ENCODE measurements around the gene WFDC1.

The WFDC1 gene

GRCh38 chr16:84288902-84289301, 5.8 kb upstream of the WFDC1 start:
- Histone ChIP-seq H3K9me3 (replicated peaks; ENCODE audit: low read length) (no peaks in the 10 kb centered on the region), H3K27me3 (ENCODE audit: control insufficient read depth, insufficient read depth, low read length) (peaks cover 57% of the 10 kb centered on the region), H3K4me2 (ENCODE audit: low read length) (no peak overlapping the region), H3K4me1 (ENCODE audit: control insufficient read depth, insufficient read depth, low read length) (peaks cover 12% of the 10 kb centered on the region), H3K36me3 (ENCODE audit: insufficient read depth, low read length) (no peaks in the 10 kb centered on the region), H3K9ac (ENCODE audit: low read depth, low read length) (no peak overlapping the region), H3K4me3 (ENCODE audit: low read length) (no peak overlapping the region)

GRCh38 chr16:84291226-84291625, 3.5 kb upstream of the WFDC1 start:
- no peaks in the 10 kb centered on the region for H3K36me3 ChIP-seq (ENCODE audit: insufficient read depth, low read length)
- no peak overlapping the region for H3K9ac ChIP-seq (ENCODE audit: low read depth, low read length)
- H3K9me3 ChIP-seq (replicated peaks; ENCODE audit: low read length): no peaks in the 10 kb centered on the region
- peaks cover 15% of the 10 kb centered on the region for H3K4me1 ChIP-seq (ENCODE audit: control insufficient read depth, insufficient read depth, low read length)
- peaks cover 75% of the 10 kb centered on the region for H3K27me3 ChIP-seq (ENCODE audit: control insufficient read depth, insufficient read depth, low read length)
- H3K4me3 ChIP-seq (ENCODE audit: low read length): no peak overlapping the region
- no peak overlapping the region for H3K4me2 ChIP-seq (ENCODE audit: low read length)

GRCh38 chr16:84292011-84292410, 2.7 kb upstream of the WFDC1 start:
- H3K9me3 ChIP-seq (replicated peaks; ENCODE audit: low read length): no peaks in the 10 kb centered on the region
- peaks cover 83% of the 10 kb centered on the region for H3K27me3 ChIP-seq (ENCODE audit: control insufficient read depth, insufficient read depth, low read length)
- no peak overlapping the region for H3K4me2 ChIP-seq (ENCODE audit: low read length)
- H3K4me1 ChIP-seq (ENCODE audit: control insufficient read depth, insufficient read depth, low read length): peaks cover 7% of the 10 kb centered on the region
- no peak overlapping the region for H3K9ac ChIP-seq (ENCODE audit: low read depth, low read length)
- no peaks in the 10 kb centered on the region for H3K36me3 ChIP-seq (ENCODE audit: insufficient read depth, low read length)
- H3K4me3 ChIP-seq (ENCODE audit: low read length): no peak overlapping the region

- H3K9me3 ChIP-seq (replicated peaks; ENCODE audit: low read length): no peaks in the 10 kb centered on the region
- H3K9ac ChIP-seq (ENCODE audit: low read depth, low read length): no peak overlapping the region
- H3K4me1 ChIP-seq (ENCODE audit: control insufficient read depth, insufficient read depth, low read length): peaks cover 6% of the 10 kb centered on the region
- no peak overlapping the region for H3K4me2 ChIP-seq (ENCODE audit: low read length)
- no peak overlapping the region for H3K4me3 ChIP-seq (ENCODE audit: low read length)
- H3K27me3 ChIP-seq (ENCODE audit: control insufficient read depth, insufficient read depth, low read length): peaks cover 83% of the 10 kb centered on the region
- H3K36me3 ChIP-seq (ENCODE audit: insufficient read depth, low read length): no peaks in the 10 kb centered on the region
Observed at GRCh38 chr16:84293406-84293805, 1.3 kb upstream of the WFDC1 start.

GRCh38 chr16:84294117-84294516, 561 bp upstream of the WFDC1 start:
- no peaks in the 10 kb centered on the region for H3K9me3 ChIP-seq (replicated peaks; ENCODE audit: low read length)
- H3K4me2 ChIP-seq (ENCODE audit: low read length): no peak overlapping the region
- peaks cover 80% of the 10 kb centered on the region for H3K27me3 ChIP-seq (ENCODE audit: control insufficient read depth, insufficient read depth, low read length)
- no peaks in the 10 kb centered on the region for H3K36me3 ChIP-seq (ENCODE audit: insufficient read depth, low read length)
- no peak overlapping the region for H3K9ac ChIP-seq (ENCODE audit: low read depth, low read length)
- H3K4me1 ChIP-seq (ENCODE audit: control insufficient read depth, insufficient read depth, low read length): peaks cover 6% of the 10 kb centered on the region
- H3K4me3 ChIP-seq (ENCODE audit: low read length): no peak overlapping the region

- Histone ChIP-seq H3K4me1 (ENCODE audit: control insufficient read depth, insufficient read depth, low read length) (peaks cover 6% of the 10 kb centered on the region), H3K4me2 (ENCODE audit: low read length) (peak overlapping the region; percentile 76), H3K9me3 (replicated peaks; ENCODE audit: low read length) (no peaks in the 10 kb centered on the region), H3K27me3 (ENCODE audit: control insufficient read depth, insufficient read depth, low read length) (peaks cover 80% of the 10 kb centered on the region), H3K4me3 (ENCODE audit: low read length) (no peak overlapping the region), H3K9ac (ENCODE audit: low read depth, low read length) (no peak overlapping the region), H3K36me3 (ENCODE audit: insufficient read depth, low read length) (no peaks in the 10 kb centered on the region)
Observed at GRCh38 chr16:84295203-84295860, 654 bp downstream of the WFDC1 start.

- no peak overlapping the region for H3K9ac ChIP-seq (ENCODE audit: low read depth, low read length)
- peaks cover 6% of the 10 kb centered on the region for H3K4me1 ChIP-seq (ENCODE audit: control insufficient read depth, insufficient read depth, low read length)
- H3K27me3 ChIP-seq (ENCODE audit: control insufficient read depth, insufficient read depth, low read length): peaks cover 77% of the 10 kb centered on the region
- H3K4me3 ChIP-seq (ENCODE audit: low read length): no peak overlapping the region
- no peak overlapping the region for H3K4me2 ChIP-seq (ENCODE audit: low read length)
- H3K36me3 ChIP-seq (ENCODE audit: insufficient read depth, low read length): no peaks in the 10 kb centered on the region
- no peaks in the 10 kb centered on the region for H3K9me3 ChIP-seq (replicated peaks; ENCODE audit: low read length)
Observed at GRCh38 chr16:84298376-84298899, 3.8 kb downstream of the WFDC1 start.

GRCh38 chr16:84299734-84300440, 5.2 kb downstream of the WFDC1 start:
- Histone ChIP-seq H3K4me2 (ENCODE audit: low read length) (no peak overlapping the region), H3K36me3 (ENCODE audit: insufficient read depth, low read length) (no peaks in the 10 kb centered on the region), H3K9ac (ENCODE audit: low read depth, low read length) (no peak overlapping the region), H3K4me3 (ENCODE audit: low read length) (no peak overlapping the region), H3K4me1 (ENCODE audit: control insufficient read depth, insufficient read depth, low read length) (peaks cover 2% of the 10 kb centered on the region), H3K9me3 (replicated peaks; ENCODE audit: low read length) (no peaks in the 10 kb centered on the region), H3K27me3 (ENCODE audit: control insufficient read depth, insufficient read depth, low read length) (peaks cover 67% of the 10 kb centered on the region)

- Histone ChIP-seq H3K4me3 (ENCODE audit: low read length) (no peak overlapping the region), H3K9ac (ENCODE audit: low read depth, low read length) (no peak overlapping the region), H3K4me1 (ENCODE audit: control insufficient read depth, insufficient read depth, low read length) (no peaks in the 10 kb centered on the region), H3K9me3 (replicated peaks; ENCODE audit: low read length) (no peaks in the 10 kb centered on the region), H3K36me3 (ENCODE audit: insufficient read depth, low read length) (no peaks in the 10 kb centered on the region), H3K27me3 (ENCODE audit: control insufficient read depth, insufficient read depth, low read length) (peaks cover 60% of the 10 kb centered on the region), H3K4me2 (ENCODE audit: low read length) (no peak overlapping the region)
Observed at GRCh38 chr16:84302111-84302954, 7.7 kb downstream of the WFDC1 start.

GRCh38 chr16:84303023-84303422, 8.3 kb downstream of the WFDC1 start:
- Histone ChIP-seq H3K4me1 (ENCODE audit: control insufficient read depth, insufficient read depth, low read length) (no peaks in the 10 kb centered on the region), H3K9me3 (replicated peaks; ENCODE audit: low read length) (no peaks in the 10 kb centered on the region), H3K9ac (ENCODE audit: low read depth, low read length) (no peak overlapping the region), H3K4me3 (ENCODE audit: low read length) (no peak overlapping the region), H3K36me3 (ENCODE audit: insufficient read depth, low read length) (no peaks in the 10 kb centered on the region), H3K4me2 (ENCODE audit: low read length) (no peak overlapping the region), H3K27me3 (ENCODE audit: control insufficient read depth, insufficient read depth, low read length) (peaks cover 62% of the 10 kb centered on the region)

- Histone ChIP-seq H3K4me1 (ENCODE audit: control insufficient read depth, insufficient read depth, low read length) (no peaks in the 10 kb centered on the region), H3K9me3 (replicated peaks; ENCODE audit: low read length) (no peaks in the 10 kb centered on the region), H3K4me3 (ENCODE audit: low read length) (no peak overlapping the region), H3K9ac (ENCODE audit: low read depth, low read length) (no peak overlapping the region), H3K36me3 (ENCODE audit: insufficient read depth, low read length) (no peaks in the 10 kb centered on the region), H3K27me3 (ENCODE audit: control insufficient read depth, insufficient read depth, low read length) (peaks cover 63% of the 10 kb centered on the region), H3K4me2 (ENCODE audit: low read length) (no peak overlapping the region)
Observed at GRCh38 chr16:84303516-84303915, 8.8 kb downstream of the WFDC1 start.
